ENCODE data around the gene NKAIN2. TPM values are rescaled to one million over a fixed set of nuclear protein-coding genes. Genes with fewer than 3 reads are reported as not detected.

The NKAIN2 gene
- total RNA-seq, 1 donor from 2014 or later = 0.56 TPM

DNA sequence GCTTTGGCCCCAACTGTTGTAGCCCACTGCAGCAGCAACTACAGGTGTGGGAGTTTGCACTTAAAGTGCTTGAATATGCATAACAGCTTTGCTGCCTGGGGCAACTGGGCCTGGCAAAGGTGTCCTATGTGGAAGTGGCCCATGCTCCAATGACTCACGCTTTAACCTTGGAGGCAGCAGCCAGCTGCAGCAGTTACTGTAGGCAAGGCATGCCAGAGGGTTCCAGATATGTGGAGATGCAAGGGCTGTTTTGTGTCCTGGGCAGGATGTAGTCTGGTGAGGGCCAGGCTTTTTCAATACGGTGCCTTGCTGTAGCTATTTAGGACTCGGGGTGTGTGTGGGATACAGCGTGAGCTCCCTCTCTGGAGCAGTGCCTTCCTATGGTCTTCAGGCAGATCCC, 150.3 kb downstream of the NKAIN2 start:
- peaks cover 4% of the 10 kb centered on the region for H3K36me3 Mint-ChIP-seq (ENCODE audit: unreplicated experiment)
- no peaks in the 10 kb centered on the region for H3K27me3 Mint-ChIP-seq (ENCODE audit: unreplicated experiment)
- no peak overlapping the region for H3K4me3 Mint-ChIP-seq (ENCODE audit: unreplicated experiment)
- no peaks in the 10 kb centered on the region for H3K9me3 Mint-ChIP-seq (ENCODE audit: unreplicated experiment)
- no peak overlapping the region for H3K27ac Mint-ChIP-seq (ENCODE audit: unreplicated experiment)
- DNase-seq = no peak
- TF ChIP-seq, protein P1, sequence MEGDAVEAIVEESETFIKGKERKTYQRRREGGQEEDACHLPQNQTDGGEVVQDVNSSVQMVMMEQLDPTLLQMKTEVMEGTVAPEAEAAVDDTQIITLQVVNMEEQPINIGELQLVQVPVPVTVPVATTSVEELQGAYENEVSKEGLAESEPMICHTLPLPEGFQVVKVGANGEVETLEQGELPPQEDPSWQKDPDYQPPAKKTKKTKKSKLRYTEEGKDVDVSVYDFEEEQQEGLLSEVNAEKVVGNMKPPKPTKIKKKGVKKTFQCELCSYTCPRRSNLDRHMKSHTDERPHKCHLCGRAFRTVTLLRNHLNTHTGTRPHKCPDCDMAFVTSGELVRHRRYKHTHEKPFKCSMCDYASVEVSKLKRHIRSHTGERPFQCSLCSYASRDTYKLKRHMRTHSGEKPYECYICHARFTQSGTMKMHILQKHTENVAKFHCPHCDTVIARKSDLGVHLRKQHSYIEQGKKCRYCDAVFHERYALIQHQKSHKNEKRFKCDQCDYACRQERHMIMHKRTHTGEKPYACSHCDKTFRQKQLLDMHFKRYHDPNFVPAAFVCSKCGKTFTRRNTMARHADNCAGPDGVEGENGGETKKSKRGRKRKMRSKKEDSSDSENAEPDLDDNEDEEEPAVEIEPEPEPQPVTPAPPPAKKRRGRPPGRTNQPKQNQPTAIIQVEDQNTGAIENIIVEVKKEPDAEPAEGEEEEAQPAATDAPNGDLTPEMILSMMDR (IDR thresholded peaks at IDR 0.05; ENCODE audit: partially characterized antibody, unreplicated experiment) = no peak
- no peaks in the 10 kb centered on the region for H3K4me1 Mint-ChIP-seq (ENCODE audit: low read depth, unreplicated experiment)

DNA sequence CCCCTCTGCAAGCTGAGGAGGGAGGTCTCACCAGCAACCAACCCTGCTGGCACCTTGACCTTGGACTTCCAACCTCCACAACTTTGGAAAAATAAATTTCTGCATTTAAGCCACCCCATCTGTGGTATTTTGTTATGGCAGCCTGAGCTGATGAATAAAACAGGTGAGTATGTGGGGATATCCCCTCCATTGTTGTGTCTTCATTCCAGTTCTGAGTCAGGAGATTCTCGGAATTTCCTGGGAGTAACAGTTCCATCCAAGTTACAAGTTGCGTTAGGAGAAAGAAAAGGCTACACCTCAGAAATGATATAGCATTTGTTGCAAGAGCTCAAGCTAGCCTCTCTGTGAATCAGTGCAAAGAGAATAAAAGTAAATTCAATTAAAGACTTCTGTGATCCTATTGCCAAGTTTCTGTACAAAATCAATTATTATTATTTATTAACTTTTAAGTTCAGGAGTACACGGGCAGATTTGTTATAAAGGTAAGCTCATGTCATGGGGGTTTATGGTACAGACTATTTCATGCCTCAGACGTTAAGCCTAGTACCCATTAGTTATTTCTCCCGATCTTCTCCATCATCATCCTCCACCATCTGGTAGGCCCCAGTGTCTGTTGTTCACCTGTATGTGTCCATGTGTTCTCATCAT, 153.0 kb downstream of the NKAIN2 start:
- H3K27me3 Mint-ChIP-seq (ENCODE audit: unreplicated experiment) = no peaks in the 10 kb centered on the region
- peaks cover 4% of the 10 kb centered on the region for H3K36me3 Mint-ChIP-seq (ENCODE audit: unreplicated experiment)
- H3K9me3 Mint-ChIP-seq (ENCODE audit: unreplicated experiment) = no peaks in the 10 kb centered on the region
- H3K27ac Mint-ChIP-seq (ENCODE audit: unreplicated experiment) = no peak overlapping the region
- no peak overlapping the region for H3K4me3 Mint-ChIP-seq (ENCODE audit: unreplicated experiment)
- H3K4me1 Mint-ChIP-seq (ENCODE audit: low read depth, unreplicated experiment) = no peaks in the 10 kb centered on the region
- TF ChIP-seq, protein P1 (IDR thresholded peaks at IDR 0.05; ENCODE audit: partially characterized antibody, unreplicated experiment) = no peak
- DNase-seq = no peak

DNA sequence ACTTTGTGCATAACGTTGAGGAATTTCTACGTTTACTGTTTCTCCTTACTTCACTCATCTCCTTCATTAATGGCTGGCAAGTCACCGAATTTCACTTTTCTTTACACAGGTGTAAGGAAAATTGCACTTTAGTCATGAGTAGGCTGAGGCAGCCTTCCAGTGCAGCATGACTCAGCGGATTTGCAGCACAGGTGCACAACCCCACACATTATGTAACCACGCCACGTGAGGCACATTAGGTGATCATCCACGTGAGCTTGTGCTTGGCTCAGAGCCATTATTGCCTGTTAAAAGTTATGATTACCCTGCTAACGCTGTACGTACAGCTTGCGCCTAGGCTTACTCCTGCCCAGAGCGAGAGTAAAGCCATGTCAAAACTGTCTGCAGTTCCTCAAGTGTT, 158.8 kb downstream of the NKAIN2 start:
- no peak for DNase-seq
- H3K4me3 Mint-ChIP-seq (ENCODE audit: unreplicated experiment) = no peak overlapping the region
- no peaks in the 10 kb centered on the region for H3K36me3 Mint-ChIP-seq (ENCODE audit: unreplicated experiment)
- H3K4me1 Mint-ChIP-seq (ENCODE audit: low read depth, unreplicated experiment) = no peaks in the 10 kb centered on the region
- no peaks in the 10 kb centered on the region for H3K27me3 Mint-ChIP-seq (ENCODE audit: unreplicated experiment)
- TF ChIP-seq, protein P1 (IDR thresholded peaks at IDR 0.05; ENCODE audit: partially characterized antibody, unreplicated experiment) = no peak
- no peak overlapping the region for H3K27ac Mint-ChIP-seq (ENCODE audit: unreplicated experiment)
- H3K9me3 Mint-ChIP-seq (ENCODE audit: unreplicated experiment) = no peaks in the 10 kb centered on the region

DNA sequence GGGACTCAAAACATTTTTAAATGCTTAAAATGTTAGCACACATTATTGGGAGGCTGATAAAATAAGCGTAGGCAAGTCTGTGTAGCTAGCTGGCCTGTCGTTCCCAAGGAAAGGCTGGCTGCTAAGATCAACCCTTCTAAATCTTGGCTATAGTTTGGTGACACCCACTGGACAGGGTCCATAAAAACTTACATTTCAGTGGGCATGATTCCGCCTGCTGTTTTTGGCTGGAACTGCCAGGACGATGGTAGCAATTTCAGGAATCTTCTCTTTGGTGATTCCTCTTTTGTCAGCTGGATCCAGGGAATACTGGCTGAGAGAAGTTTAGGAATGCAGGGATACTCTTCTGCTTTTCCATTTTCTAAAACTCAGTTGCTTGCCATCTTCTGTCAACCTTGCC, 162.2 kb downstream of the NKAIN2 start:
- H3K27ac Mint-ChIP-seq (ENCODE audit: unreplicated experiment) = no peak overlapping the region
- H3K4me3 Mint-ChIP-seq (ENCODE audit: unreplicated experiment) = no peak overlapping the region

DNA sequence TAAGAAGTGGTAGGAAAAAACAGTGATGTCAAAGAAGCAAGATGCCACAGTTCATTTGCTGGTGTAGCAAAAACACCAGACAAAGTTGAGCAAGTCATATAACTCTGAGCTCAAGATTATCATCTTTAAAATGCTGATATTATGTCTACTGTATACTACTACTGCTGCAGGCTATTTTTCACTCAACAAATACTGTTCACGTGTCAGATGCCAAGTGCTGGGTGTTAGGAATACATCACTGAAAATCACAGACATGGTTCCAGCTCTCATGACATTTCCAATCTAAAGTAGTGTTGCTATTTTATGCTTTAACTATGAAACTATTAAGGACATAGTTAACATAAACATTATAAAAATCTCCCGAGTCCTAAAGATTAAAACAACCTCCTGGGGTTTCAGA, 163.0 kb downstream of the NKAIN2 start:
- peaks cover 8% of the 10 kb centered on the region for H3K4me1 Mint-ChIP-seq (ENCODE audit: low read depth, unreplicated experiment)
- TF ChIP-seq, protein P1 (IDR thresholded peaks at IDR 0.05; ENCODE audit: partially characterized antibody, unreplicated experiment) = no peak
- no peak for DNase-seq
- no peak overlapping the region for H3K4me3 Mint-ChIP-seq (ENCODE audit: unreplicated experiment)
- no peak overlapping the region for H3K27ac Mint-ChIP-seq (ENCODE audit: unreplicated experiment)
- no peaks in the 10 kb centered on the region for H3K27me3 Mint-ChIP-seq (ENCODE audit: unreplicated experiment)
- H3K9me3 Mint-ChIP-seq (ENCODE audit: unreplicated experiment) = no peaks in the 10 kb centered on the region
- H3K36me3 Mint-ChIP-seq (ENCODE audit: unreplicated experiment) = no peaks in the 10 kb centered on the region

More for the DNA sequence above, 162.2 kb downstream of the NKAIN2 start:
- Mint-ChIP-seq H3K36me3 (ENCODE audit: unreplicated experiment) (no peaks in the 10 kb centered on the region), H3K9me3 (ENCODE audit: unreplicated experiment) (no peaks in the 10 kb centered on the region), H3K27me3 (ENCODE audit: unreplicated experiment) (no peaks in the 10 kb centered on the region), H3K4me1 (ENCODE audit: low read depth, unreplicated experiment) (peaks cover 8% of the 10 kb centered on the region)
- no peak for DNase-seq
- TF ChIP-seq, protein P1 (IDR thresholded peaks at IDR 0.05; ENCODE audit: partially characterized antibody, unreplicated experiment) = peak; percentile 41

Measured in glutamatergic neuron (in vitro differentiated cells).